GM19455 (cell line): ENCODE results near the gene RB1.
"Not testable (repeated sequence)": the region's sequence is repeated elsewhere in the genome, so short reads cannot be mapped to it uniquely, and the experiment has no call there.

ENCODE experiments used
- ATAC-seq: cut with Tn5 transposase; IDR thresholded peaks from one replicate; pipeline ENCODE4 v1.9.1; 2021; ENCODE audit not compliant: unreplicated experiment

Gene RB1

GRCh38 chr13:48346583-48346982, 43.0 kb downstream of the RB1 start:
- ATAC-seq: no peak

GRCh38 chr13:48349525-48349924, 46.0 kb downstream of the RB1 start:
- ATAC-seq: no peak

GRCh38 chr13:48353590-48353989, 50.0 kb downstream of the RB1 start:
- no peak for ATAC-seq

- not testable (repeated sequence) for ATAC-seq
Measured at GRCh38 chr13:48355524-48355923, 52.0 kb downstream of the RB1 start.

- no peak for ATAC-seq
Measured at GRCh38 chr13:48356750-48357149, 53.2 kb downstream of the RB1 start.

- no peak for ATAC-seq
Measured at GRCh38 chr13:48369988-48370387, 66.4 kb downstream of the RB1 start.

GRCh38 chr13:48370815-48371214, 67.3 kb downstream of the RB1 start:
- ATAC-seq: no peak

GRCh38 chr13:48377857-48378256, 74.3 kb downstream of the RB1 start:
- ATAC-seq: no peak

GRCh38 chr13:48380581-48380980, 77.0 kb downstream of the RB1 start:
- ATAC-seq: no peak

- no peak for ATAC-seq
Measured at GRCh38 chr13:48383384-48383783, 79.8 kb downstream of the RB1 start.

- ATAC-seq: no peak
Measured at GRCh38 chr13:48386816-48387215, 83.3 kb downstream of the RB1 start.

GRCh38 chr13:48391257-48391656, 87.7 kb downstream of the RB1 start:
- ATAC-seq: no peak

- no peak for ATAC-seq
Measured at GRCh38 chr13:48393030-48393697, 89.6 kb downstream of the RB1 start.

GRCh38 chr13:48393698-48394085, 90.1 kb downstream of the RB1 start:
- ATAC-seq: no peak

GRCh38 chr13:48397744-48398143, 94.2 kb downstream of the RB1 start:
- ATAC-seq: no peak

- no peak for ATAC-seq
Measured at GRCh38 chr13:48398450-48399095, 95.0 kb downstream of the RB1 start.

GRCh38 chr13:48400090-48400694, 96.6 kb downstream of the RB1 start:
- ATAC-seq: no peak

GRCh38 chr13:48400850-48401291, 97.3 kb downstream of the RB1 start:
- ATAC-seq: no peak

GRCh38 chr13:48401480-48401879, 97.9 kb downstream of the RB1 start:
- ATAC-seq: no peak

- no peak for ATAC-seq
Measured at GRCh38 chr13:48402325-48402932, 98.9 kb downstream of the RB1 start.

GRCh38 chr13:48403151-48403631, 99.6 kb downstream of the RB1 start:
- ATAC-seq: no peak

- ATAC-seq: no peak
Measured at GRCh38 chr13:48403913-48404312, 100.4 kb downstream of the RB1 start.
